GM12878 (cell line): ENCODE results near the gene PCYOX1L. TPM values are rescaled to one million over a fixed set of nuclear protein-coding genes. Genes with fewer than 3 reads are reported as not detected.

Experiments
- ATF7 ChIP-seq: fragments of 450-650 bp; IDR thresholded peaks from 2 replicates; pipeline ENCODE4 v1.6.1; 2016; ENCODE audit warnings: low read depth, mild to moderate bottlenecking
- BCL11A ChIP-seq: IDR thresholded peaks from 2 replicates; pipeline ENCODE4 v1.6.1; 2011; ENCODE audit warnings: low read depth, low read length
- BMI1 ChIP-seq: fragments of 450-650 bp; IDR thresholded peaks from 2 replicates; pipeline ENCODE4 v1.6.1; 2016; ENCODE audit warnings: mild to moderate bottlenecking, moderate library complexity, borderline replicate concordance
- EP300 ChIP-seq, 2 experiments: fragments of 150-350 bp in 1 of 2; IDR thresholded peaks; 2 replicates each; pipeline ENCODE4 v1.6.1; 2011 to 2012; ENCODE audit warnings: low read depth in 2 of 2, low read length in 2 of 2, borderline replicate concordance in 1 of 2, improper control_type of control experiment in 1 of 2, inconsistent platforms in 1 of 2; ENCODE audit not compliant: control insufficient read depth in 1 of 2
- FOS ChIP-seq: IDR thresholded peaks from 3 replicates; pipeline ENCODE4 v1.6.1; 2011; ENCODE audit warnings: borderline replicate concordance; ENCODE audit not compliant: insufficient read length; ENCODE audit errors: extremely low read depth
- LARP7 ChIP-seq: fragments of 450-650 bp; IDR thresholded peaks from 2 replicates; pipeline ENCODE4 v1.6.1; 2017; ENCODE audit warnings: mild to moderate bottlenecking
- MEF2B ChIP-seq: fragments of 450-650 bp; IDR thresholded peaks from 2 replicates; pipeline ENCODE4 v1.6.1; 2018; ENCODE audit warnings: mild to moderate bottlenecking, moderate library complexity; ENCODE audit not compliant: partially characterized antibody, poor library complexity, severe bottlenecking
- MYB ChIP-seq: fragments of 150-350 bp; IDR thresholded peaks from 2 replicates; pipeline ENCODE4 v1.6.1; 2014; ENCODE audit warnings: mild to moderate bottlenecking, low read depth, low read length, borderline replicate concordance
- NFYB ChIP-seq: IDR thresholded peaks from 2 replicates; pipeline ENCODE4 v1.6.1; 2011; ENCODE audit warnings: low read depth, mild to moderate bottlenecking, low read length, improper control_type of control experiment, moderate library complexity; ENCODE audit not compliant: insufficient read depth
- PML ChIP-seq: IDR thresholded peaks from 2 replicates; pipeline ENCODE4 v1.6.1; 2012; ENCODE audit warnings: low read length, inconsistent platforms
- POU2F2 ChIP-seq: IDR thresholded peaks from 3 replicates; pipeline ENCODE4 v1.6.1; 2011; ENCODE audit warnings: low read depth, mild to moderate bottlenecking, low read length, borderline replicate concordance
- TCF3 ChIP-seq: IDR thresholded peaks from 2 replicates; pipeline ENCODE4 v1.6.1; 2012; ENCODE audit warnings: low read depth, mild to moderate bottlenecking, low read length, borderline replicate concordance; ENCODE audit not compliant: insufficient read depth
- ZZZ3 ChIP-seq: IDR thresholded peaks from 2 replicates; pipeline ENCODE4 v1.6.1; 2011; ENCODE audit warnings: low read depth; ENCODE audit not compliant: control insufficient read depth, insufficient read length
- polyA plus RNA-seq, 11 experiments: library from polyadenylated mRNA; depleted of rRNA in 4 of 11; unstranded in 6 of 11; stranded (reverse) in 5 of 11; fragments of >200 nt; fragmentation: Nextera tagmentation in 4 of 11; fragmentation: Illumina TruSeq in 1 of 11; extraction: Ambion mirVana in 4 of 11; extraction: Trizol in 1 of 11; gene quantifications; 1 replicate in 1 of 11; 2 replicates in 10 of 11; pipeline versions ENCODE4 v1.2.1 to v1.2.3, GENCODE V29; 2011 to 2016; ENCODE audit warnings: inconsistent platforms in 2 of 11, missing spikeins in 2 of 11, low read depth in 1 of 11
- total RNA-seq, 4 experiments: library from RNA; depleted of rRNA in 3 of 4; stranded (reverse); fragments of >200 nt in 3 of 4; fragmentation: Illumina TruSeq in 1 of 4; extraction: Trizol in 1 of 4; gene quantifications; 2 replicates each; pipeline versions ENCODE4 v1.2.1 to v1.2.3, GENCODE V29; 2013 to 2021
- TF ChIP-seq, protein P1 (sequence below): IDR thresholded peaks from 2 replicates; pipeline ENCODE4 v1.6.1; 2011; ENCODE audit warnings: mild to moderate bottlenecking, low read depth, low read length, moderate library complexity; ENCODE audit not compliant: insufficient replicate concordance
- TF ChIP-seq, protein P2 (sequence below): fragments of 150-350 bp; IDR thresholded peaks from 2 replicates; pipeline ENCODE4 v1.6.1; 2016; ENCODE audit warnings: low read depth, low read length
- TF ChIP-seq, protein P3 (sequence below): fragments of 450-650 bp; IDR thresholded peaks from 2 replicates; pipeline ENCODE4 v1.6.1; 2016; ENCODE audit warnings: mild to moderate bottlenecking
- TF ChIP-seq, protein P4 (sequence below): fragments of 450-650 bp; IDR thresholded peaks from 2 replicates; pipeline ENCODE4 v1.6.1; 2017; ENCODE audit warnings: borderline replicate concordance
- TF ChIP-seq, protein P5 (sequence below): fragments of 450-650 bp; IDR thresholded peaks from 2 replicates; pipeline ENCODE4 v1.6.1; 2018; ENCODE audit warnings: borderline replicate concordance, mild to moderate bottlenecking; ENCODE audit not compliant: partially characterized antibody

PCYOX1L gene
- total and polyA plus RNA-seq, 10 of the 15 experiments (the other 5 are each of a cell fraction or from before 2014, with no cell fraction given), result 2.9 to 17.0 (median 12.9) TPM

DNA sequence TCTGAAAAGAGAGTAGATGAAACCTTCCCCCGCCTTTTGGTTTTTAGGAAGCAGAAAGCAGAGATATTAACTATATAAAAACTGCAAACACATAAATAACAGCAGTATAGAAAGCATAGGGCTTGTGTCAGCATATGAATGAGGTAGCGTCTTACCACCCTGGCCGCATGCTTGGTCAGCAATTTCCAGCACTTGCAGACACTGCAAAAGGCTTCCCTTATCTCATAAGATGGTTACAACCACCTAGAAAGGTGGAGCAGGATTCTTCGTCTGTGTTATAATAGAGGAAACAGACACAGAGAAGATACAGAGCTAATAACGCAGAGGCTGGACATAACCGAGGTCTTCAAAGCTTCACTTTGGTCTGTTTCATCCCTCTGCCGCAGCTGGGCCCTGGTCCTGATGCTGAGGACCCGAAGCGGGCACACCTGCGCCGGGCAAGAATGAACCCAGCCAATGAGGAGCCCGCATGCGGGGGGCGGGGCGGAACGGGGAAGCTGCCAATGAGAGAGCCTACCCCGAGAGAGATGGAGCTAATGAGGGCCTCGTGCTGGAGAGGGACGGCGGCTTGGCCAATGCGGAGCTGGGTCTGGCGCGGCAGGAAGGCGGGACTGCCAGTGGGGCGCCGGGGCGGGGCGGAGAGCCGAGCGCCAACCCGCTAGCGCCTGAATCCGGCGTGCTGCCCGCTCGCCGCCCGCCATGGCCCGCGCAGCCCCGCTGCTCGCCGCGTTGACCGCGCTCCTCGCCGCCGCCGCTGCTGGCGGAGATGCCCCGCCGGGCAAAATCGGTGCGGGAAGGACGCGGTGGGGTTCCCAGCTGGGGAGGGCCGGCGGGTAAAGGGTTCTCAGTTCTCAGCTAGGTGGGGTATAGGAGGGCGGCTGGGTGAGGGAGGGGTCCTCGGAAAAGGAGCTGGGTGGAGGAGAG lies at the start of gene PCYOX1L (continued):
- TF ChIP-seq, protein P1, sequence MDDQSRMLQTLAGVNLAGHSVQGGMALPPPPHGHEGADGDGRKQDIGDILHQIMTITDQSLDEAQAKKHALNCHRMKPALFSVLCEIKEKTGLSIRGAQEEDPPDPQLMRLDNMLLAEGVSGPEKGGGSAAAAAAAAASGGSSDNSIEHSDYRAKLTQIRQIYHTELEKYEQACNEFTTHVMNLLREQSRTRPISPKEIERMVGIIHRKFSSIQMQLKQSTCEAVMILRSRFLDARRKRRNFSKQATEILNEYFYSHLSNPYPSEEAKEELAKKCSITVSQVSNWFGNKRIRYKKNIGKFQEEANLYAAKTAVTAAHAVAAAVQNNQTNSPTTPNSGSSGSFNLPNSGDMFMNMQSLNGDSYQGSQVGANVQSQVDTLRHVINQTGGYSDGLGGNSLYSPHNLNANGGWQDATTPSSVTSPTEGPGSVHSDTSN, result peak; percentile 96
- TF ChIP-seq BCL11A (no peak), MEF2B (no peak), POU2F2 (peak; percentile 16; the same call in 1 of the 3 replicates), LARP7 (0 out of 2 replicates have a peak, but pooled peaks have one; percentile 74), PML (no peak), TCF3 (no peak), BMI1 (no peak), FOS (peak; percentile 70), NFYB (peak; percentile 95), MYB (no peak), EP300 (IDR thresholded peaks at IDR 0.05; ENCODE audit: borderline replicate concordance in 1 of 2, control insufficient read depth in 1 of 2, low read depth in 2 of 2, low read length in 2 of 2) (no peak), ZZZ3 (no peak), ATF7 (peak; percentile 98)
- TF ChIP-seq, protein P2, sequence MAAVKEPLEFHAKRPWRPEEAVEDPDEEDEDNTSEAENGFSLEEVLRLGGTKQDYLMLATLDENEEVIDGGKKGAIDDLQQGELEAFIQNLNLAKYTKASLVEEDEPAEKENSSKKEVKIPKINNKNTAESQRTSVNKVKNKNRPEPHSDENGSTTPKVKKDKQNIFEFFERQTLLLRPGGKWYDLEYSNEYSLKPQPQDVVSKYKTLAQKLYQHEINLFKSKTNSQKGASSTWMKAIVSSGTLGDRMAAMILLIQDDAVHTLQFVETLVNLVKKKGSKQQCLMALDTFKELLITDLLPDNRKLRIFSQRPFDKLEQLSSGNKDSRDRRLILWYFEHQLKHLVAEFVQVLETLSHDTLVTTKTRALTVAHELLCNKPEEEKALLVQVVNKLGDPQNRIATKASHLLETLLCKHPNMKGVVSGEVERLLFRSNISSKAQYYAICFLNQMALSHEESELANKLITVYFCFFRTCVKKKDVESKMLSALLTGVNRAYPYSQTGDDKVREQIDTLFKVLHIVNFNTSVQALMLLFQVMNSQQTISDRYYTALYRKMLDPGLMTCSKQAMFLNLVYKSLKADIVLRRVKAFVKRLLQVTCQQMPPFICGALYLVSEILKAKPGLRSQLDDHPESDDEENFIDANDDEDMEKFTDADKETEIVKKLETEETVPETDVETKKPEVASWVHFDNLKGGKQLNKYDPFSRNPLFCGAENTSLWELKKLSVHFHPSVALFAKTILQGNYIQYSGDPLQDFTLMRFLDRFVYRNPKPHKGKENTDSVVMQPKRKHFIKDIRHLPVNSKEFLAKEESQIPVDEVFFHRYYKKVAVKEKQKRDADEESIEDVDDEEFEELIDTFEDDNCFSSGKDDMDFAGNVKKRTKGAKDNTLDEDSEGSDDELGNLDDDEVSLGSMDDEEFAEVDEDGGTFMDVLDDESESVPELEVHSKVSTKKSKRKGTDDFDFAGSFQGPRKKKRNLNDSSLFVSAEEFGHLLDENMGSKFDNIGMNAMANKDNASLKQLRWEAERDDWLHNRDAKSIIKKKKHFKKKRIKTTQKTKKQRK, result peak; percentile 87
- TF ChIP-seq, protein P3, sequence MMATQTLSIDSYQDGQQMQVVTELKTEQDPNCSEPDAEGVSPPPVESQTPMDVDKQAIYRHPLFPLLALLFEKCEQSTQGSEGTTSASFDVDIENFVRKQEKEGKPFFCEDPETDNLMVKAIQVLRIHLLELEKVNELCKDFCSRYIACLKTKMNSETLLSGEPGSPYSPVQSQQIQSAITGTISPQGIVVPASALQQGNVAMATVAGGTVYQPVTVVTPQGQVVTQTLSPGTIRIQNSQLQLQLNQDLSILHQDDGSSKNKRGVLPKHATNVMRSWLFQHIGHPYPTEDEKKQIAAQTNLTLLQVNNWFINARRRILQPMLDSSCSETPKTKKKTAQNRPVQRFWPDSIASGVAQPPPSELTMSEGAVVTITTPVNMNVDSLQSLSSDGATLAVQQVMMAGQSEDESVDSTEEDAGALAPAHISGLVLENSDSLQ, result peak; percentile 98
- TF ChIP-seq, protein P4, sequence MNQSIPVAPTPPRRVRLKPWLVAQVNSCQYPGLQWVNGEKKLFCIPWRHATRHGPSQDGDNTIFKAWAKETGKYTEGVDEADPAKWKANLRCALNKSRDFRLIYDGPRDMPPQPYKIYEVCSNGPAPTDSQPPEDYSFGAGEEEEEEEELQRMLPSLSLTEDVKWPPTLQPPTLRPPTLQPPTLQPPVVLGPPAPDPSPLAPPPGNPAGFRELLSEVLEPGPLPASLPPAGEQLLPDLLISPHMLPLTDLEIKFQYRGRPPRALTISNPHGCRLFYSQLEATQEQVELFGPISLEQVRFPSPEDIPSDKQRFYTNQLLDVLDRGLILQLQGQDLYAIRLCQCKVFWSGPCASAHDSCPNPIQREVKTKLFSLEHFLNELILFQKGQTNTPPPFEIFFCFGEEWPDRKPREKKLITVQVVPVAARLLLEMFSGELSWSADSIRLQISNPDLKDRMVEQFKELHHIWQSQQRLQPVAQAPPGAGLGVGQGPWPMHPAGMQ, result no peak
- TF ChIP-seq, protein P5, sequence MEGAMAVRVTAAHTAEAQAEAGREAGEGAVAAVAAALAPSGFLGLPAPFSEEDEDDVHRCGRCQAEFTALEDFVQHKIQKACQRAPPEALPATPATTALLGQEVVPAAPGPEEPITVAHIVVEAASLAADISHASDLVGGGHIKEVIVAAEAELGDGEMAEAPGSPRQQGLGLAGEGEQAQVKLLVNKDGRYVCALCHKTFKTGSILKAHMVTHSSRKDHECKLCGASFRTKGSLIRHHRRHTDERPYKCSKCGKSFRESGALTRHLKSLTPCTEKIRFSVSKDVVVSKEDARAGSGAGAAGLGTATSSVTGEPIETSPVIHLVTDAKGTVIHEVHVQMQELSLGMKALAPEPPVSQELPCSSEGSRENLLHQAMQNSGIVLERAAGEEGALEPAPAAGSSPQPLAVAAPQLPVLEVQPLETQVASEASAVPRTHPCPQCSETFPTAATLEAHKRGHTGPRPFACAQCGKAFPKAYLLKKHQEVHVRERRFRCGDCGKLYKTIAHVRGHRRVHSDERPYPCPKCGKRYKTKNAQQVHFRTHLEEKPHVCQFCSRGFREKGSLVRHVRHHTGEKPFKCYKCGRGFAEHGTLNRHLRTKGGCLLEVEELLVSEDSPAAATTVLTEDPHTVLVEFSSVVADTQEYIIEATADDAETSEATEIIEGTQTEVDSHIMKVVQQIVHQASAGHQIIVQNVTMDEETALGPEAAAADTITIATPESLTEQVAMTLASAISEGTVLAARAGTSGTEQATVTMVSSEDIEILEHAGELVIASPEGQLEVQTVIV, result peak; percentile 62
